Cardiac fibroblast (primary cell): ENCODE measurements around the gene NFATC1.

ENCODE experiments used
- DNase-seq, 2 donors: peaks; one replicate each; pipeline versions ENCODE4 v3.0.0 to v3.0.0-alpha.2; 2010; ENCODE audit warnings: low read depth in 2 of 2
- H3K4me3 ChIP-seq, 2 donors: replicated peaks in 1 of 2; 1 replicate in 1 of 2; 2 replicates in 1 of 2; pipeline ENCODE4 v1.5.1; 2011; ENCODE audit warnings: low read depth in 2 of 2, low read length in 2 of 2, mild to moderate bottlenecking in 2 of 2, moderate library complexity in 1 of 2
- CTCF ChIP-seq: IDR thresholded peaks from one replicate; pipeline ENCODE4 v1.5.1; 2011; ENCODE audit warnings: low read depth, mild to moderate bottlenecking, low read length, inconsistent platforms

NFATC1 gene

GRCh38 chr18:79426376-79427300 lies 30.9 kb downstream of the NFATC1 start:
- no peak overlapping the region for H3K4me3 ChIP-seq
- no peak for DNase-seq
- TF ChIP-seq CTCF = no peak

DNA sequence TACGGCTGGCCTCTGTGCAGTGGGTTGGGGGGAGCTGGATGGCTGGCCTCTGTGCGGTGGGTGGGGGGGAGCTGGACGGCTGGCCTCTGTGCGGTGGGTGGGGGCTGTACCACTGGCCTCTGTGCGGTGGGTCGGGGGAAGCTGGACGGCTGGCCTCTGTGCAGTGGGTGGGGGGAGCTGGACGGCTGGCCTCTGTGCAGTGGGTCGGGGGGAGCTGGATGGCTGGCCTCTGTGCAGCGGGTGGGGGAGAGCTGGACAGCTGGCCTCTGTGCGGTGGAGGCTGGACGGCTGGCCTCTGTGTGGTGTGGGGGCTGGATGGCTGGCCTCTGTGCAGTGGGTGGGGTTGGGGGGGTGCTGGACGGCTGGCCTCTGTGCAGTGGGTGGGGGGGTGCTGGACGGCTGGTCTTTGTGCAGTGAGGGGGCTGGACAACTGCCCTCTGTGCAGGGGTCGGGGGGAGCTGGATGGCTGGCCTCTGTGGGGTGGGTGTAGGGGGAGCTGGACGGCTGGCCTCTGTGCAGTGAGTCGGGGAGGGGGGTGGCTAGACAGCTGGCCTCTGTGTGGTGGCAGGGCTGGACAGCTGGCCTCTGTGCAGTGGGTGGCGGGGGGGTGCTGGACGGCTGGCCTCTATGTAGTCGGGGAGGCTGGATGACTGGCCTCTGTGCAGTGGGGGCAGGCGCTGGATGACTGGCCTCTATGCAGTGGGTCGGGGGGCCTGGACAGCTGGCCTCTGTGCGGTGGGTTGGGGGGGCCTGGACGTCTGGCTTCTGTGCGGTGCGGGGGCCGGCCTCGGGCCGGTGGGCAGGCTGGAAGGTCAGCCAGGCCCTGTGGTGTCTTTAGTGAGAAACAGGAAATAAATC lies 31.9 kb downstream of the NFATC1 start:
- no peak for TF ChIP-seq CTCF
- no peak for DNase-seq
- H3K4me3 ChIP-seq = no peak overlapping the region

- no peak overlapping the region for H3K4me3 ChIP-seq
- DNase-seq = no peak
- no peak for TF ChIP-seq CTCF
Measured at GRCh38 chr18:79428287-79428686, 32.6 kb downstream of the NFATC1 start.

DNA sequence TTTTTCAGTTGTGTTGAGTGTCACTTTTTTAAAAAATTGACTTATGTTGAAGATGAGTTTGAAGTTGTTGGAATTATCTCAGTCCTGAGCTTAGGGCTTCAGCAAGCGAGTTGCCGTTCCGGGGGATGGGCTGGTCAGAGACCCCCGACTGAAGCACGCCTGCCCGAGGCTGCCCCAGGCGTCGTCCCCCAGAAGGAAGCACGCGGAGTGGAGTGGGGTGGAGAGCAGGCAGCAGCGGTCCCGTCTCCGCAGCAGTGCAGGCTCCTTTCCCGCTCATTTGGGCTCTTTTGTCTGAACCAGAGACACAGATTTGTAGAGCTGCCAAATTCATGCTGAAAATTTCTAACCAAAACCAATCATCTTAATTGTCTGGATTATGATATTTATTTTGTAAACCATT lies 33.7 kb downstream of the NFATC1 start:
- H3K4me3 ChIP-seq = no peak overlapping the region
- DNase-seq = no peak
- TF ChIP-seq CTCF = no peak

DNA sequence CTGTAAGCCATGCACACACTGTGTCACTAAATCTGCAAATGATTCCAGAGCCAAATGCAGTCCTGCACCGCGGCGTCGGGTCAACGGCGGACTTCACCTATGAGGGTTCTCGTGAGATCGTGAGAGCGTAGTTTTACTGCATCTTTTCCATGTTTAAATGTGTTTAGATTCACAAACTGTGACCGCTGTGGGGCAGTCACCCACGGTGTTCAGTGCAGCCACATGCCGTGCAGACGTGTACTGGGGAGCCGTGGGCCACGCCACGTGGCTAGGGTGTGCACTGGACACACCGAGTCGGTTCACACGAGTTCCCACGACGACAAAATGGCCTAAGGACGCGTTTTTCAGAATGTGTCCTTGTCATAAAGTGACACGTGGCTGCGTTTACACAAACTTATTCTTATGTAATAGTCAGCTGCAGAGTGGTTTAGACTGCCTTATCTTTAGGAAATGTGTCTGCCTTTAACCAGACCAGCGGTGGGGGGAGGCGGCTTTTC lies 34.1 kb downstream of the NFATC1 start:
- TF ChIP-seq CTCF = no peak
- no peak for DNase-seq
- H3K4me3 ChIP-seq = no peak overlapping the region

GRCh38 chr18:79432376-79433120 lies 36.8 kb downstream of the NFATC1 start:
- DNase-seq = no peak

More at GRCh38 chr18:79432376-79433120, 36.8 kb downstream of the NFATC1 start:
- no peak overlapping the region for H3K4me3 ChIP-seq
- no peak for TF ChIP-seq CTCF
